H9 (cell line): ENCODE measurements around the gene PCSK6. TPM values are rescaled to one million over a fixed set of nuclear protein-coding genes. Genes with fewer than 3 reads are reported as not detected.

Experiments
- DNase-seq: peaks from one replicate; pipeline ENCODE4 v3.0.0-alpha.2; 2017
- H2AFZ ChIP-seq: one replicate; pipeline ENCODE4 v1.6.1; 2013; ENCODE audit warnings: mild to moderate bottlenecking, low read length, control low read depth, moderate library complexity
- H2AK5ac ChIP-seq: 2 replicates; pipeline ENCODE4 v1.6.1; 2013; ENCODE audit warnings: low read length, control low read depth, mixed read lengths; ENCODE audit not compliant: insufficient read length
- H2BK120ac ChIP-seq: one replicate; pipeline ENCODE4 v1.6.1; 2013; ENCODE audit warnings: low read depth, mild to moderate bottlenecking, low read length, control low read depth, inconsistent platforms; ENCODE audit not compliant: poor library complexity, severe bottlenecking
- H2BK12ac ChIP-seq: 2 replicates; pipeline ENCODE4 v1.6.1; 2013; ENCODE audit warnings: low read length, control low read depth, mixed read lengths, low read depth; ENCODE audit not compliant: insufficient read length
- H2BK15ac ChIP-seq: 2 replicates; pipeline ENCODE4 v1.6.1; 2013; ENCODE audit warnings: low read depth, low read length, control low read depth
- H2BK20ac ChIP-seq: one replicate; pipeline ENCODE4 v1.6.1; 2013; ENCODE audit warnings: low read depth, mild to moderate bottlenecking, low read length, control low read depth, inconsistent platforms; ENCODE audit not compliant: poor library complexity, severe bottlenecking
- H2BK5ac ChIP-seq: 2 replicates; pipeline ENCODE4 v1.6.1; 2013; ENCODE audit warnings: low read length, control low read depth, mixed read lengths; ENCODE audit not compliant: insufficient read length
- H3K14ac ChIP-seq: 2 replicates; pipeline ENCODE4 v1.6.1; 2013; ENCODE audit warnings: low read length, control low read depth; ENCODE audit not compliant: insufficient read depth
- H3K18ac ChIP-seq: 2 replicates; pipeline ENCODE4 v1.6.1; 2013; ENCODE audit warnings: low read depth, mild to moderate bottlenecking, mixed read lengths, low read length, control low read depth; ENCODE audit not compliant: insufficient read length
- H3K23ac ChIP-seq: 2 replicates; pipeline ENCODE4 v1.6.1; 2013; ENCODE audit warnings: low read length, control low read depth, mixed read lengths, low read depth; ENCODE audit not compliant: insufficient read length
- H3K23me2 ChIP-seq: 2 replicates; pipeline ENCODE4 v1.6.1; 2013; ENCODE audit warnings: low read depth, mild to moderate bottlenecking, mixed read lengths, low read length, control low read depth; ENCODE audit not compliant: insufficient read length, poor library complexity, severe bottlenecking
- H3K27ac ChIP-seq: 2 replicates; pipeline ENCODE4 v1.5.1; 2013; ENCODE audit warnings: low read length, control low read depth, mixed read lengths, low read depth; ENCODE audit not compliant: insufficient read length
- H3K27me3 ChIP-seq: 2 replicates; pipeline ENCODE4 v1.6.1; 2013; ENCODE audit warnings: low read length, control low read depth, inconsistent platforms; ENCODE audit not compliant: insufficient read depth
- H3K4ac ChIP-seq: 2 replicates; pipeline ENCODE4 v1.6.1; 2013; ENCODE audit warnings: low read depth, mild to moderate bottlenecking, control low read depth, inconsistent platforms, low read length, moderate library complexity
- H3K4me1 ChIP-seq: 2 replicates; pipeline ENCODE4 v1.6.1; 2013; ENCODE audit warnings: low read length, control low read depth, inconsistent platforms; ENCODE audit not compliant: insufficient read depth
- H3K4me2 ChIP-seq: 2 replicates; pipeline ENCODE4 v1.6.1; 2013; ENCODE audit warnings: low read length, control low read depth, mixed read lengths; ENCODE audit not compliant: insufficient read length, insufficient read depth
- H3K56ac ChIP-seq: 2 replicates; pipeline ENCODE4 v1.6.1; 2013; ENCODE audit warnings: low read depth, mild to moderate bottlenecking, mixed read lengths, low read length, control low read depth; ENCODE audit not compliant: insufficient read length
- H3K79me1 ChIP-seq: 2 replicates; pipeline ENCODE4 v1.6.1; 2013; ENCODE audit warnings: low read depth, mild to moderate bottlenecking, moderate library complexity, low read length, control low read depth, inconsistent platforms; ENCODE audit not compliant: insufficient read depth, poor library complexity, severe bottlenecking
- H3K79me2 ChIP-seq: 2 replicates; pipeline ENCODE4 v1.6.1; 2013; ENCODE audit warnings: low read length, control low read depth, inconsistent platforms; ENCODE audit not compliant: insufficient read depth
- H3K9ac ChIP-seq: 2 replicates; pipeline ENCODE4 v1.6.1; 2013; ENCODE audit warnings: low read length, control low read depth, mixed read lengths; ENCODE audit not compliant: insufficient read length; ENCODE audit errors: extremely low read depth
- H3K9me3 ChIP-seq: one replicate; pipeline ENCODE4 v1.6.1; 2013; ENCODE audit warnings: low read depth, low read length, inconsistent platforms; ENCODE audit not compliant: control insufficient read depth
- H3T11ph ChIP-seq: one replicate; pipeline ENCODE4 v1.6.1; 2013; ENCODE audit warnings: mild to moderate bottlenecking, low read length, control low read depth, inconsistent platforms
- H4K20me1 ChIP-seq: one replicate; pipeline ENCODE4 v1.6.1; 2013; ENCODE audit not compliant: control insufficient read depth, insufficient read length, insufficient read depth
- H4K5ac ChIP-seq: 2 replicates; pipeline ENCODE4 v1.6.1; 2013; ENCODE audit warnings: low read depth, mild to moderate bottlenecking, mixed read lengths, low read length, control low read depth; ENCODE audit not compliant: insufficient read length
- H4K8ac ChIP-seq: replicated peaks from 2 replicates; pipeline ENCODE4 v1.6.1; 2013; ENCODE audit warnings: low read length, control low read depth, mixed read lengths, low read depth; ENCODE audit not compliant: insufficient read length
- H4K91ac ChIP-seq: 2 replicates; pipeline ENCODE4 v1.6.1; 2013; ENCODE audit warnings: low read depth, mild to moderate bottlenecking, moderate library complexity, mixed read lengths, low read length, control low read depth; ENCODE audit not compliant: insufficient read length
- H3K27ac Mint-ChIP-seq, 3 experiments: 2 replicates in 2 of 3; 3 replicates in 1 of 3; pipeline ENCODE4 v1.8.0; 2020 to 2021; ENCODE audit warnings: mixed read lengths in 3 of 3, mild to moderate bottlenecking in 1 of 3, moderate library complexity in 1 of 3
- H3K27me3 Mint-ChIP-seq: 2 replicates; pipeline ENCODE4 v1.8.0; 2021; ENCODE audit warnings: low read depth, mild to moderate bottlenecking, moderate library complexity, mixed read lengths
- H3K36me3 Mint-ChIP-seq, 3 experiments: 2 replicates in 2 of 3; 3 replicates in 1 of 3; pipeline ENCODE4 v1.8.0; 2020 to 2021; ENCODE audit warnings: low read depth in 3 of 3, mixed read lengths in 3 of 3; ENCODE audit not compliant: insufficient read depth in 1 of 3
- H3K4me1 Mint-ChIP-seq, 2 experiments: 2 replicates each; pipeline ENCODE4 v1.8.0; 2020; ENCODE audit warnings: mixed read lengths in 2 of 2
- H3K4me3 Mint-ChIP-seq, 2 experiments: 2 replicates in 1 of 2; 3 replicates in 1 of 2; pipeline ENCODE4 v1.8.0; 2020 to 2021; ENCODE audit warnings: mild to moderate bottlenecking in 2 of 2, mixed read lengths in 2 of 2, moderate library complexity in 1 of 2
- H3K9me3 Mint-ChIP-seq, 2 experiments: 2 replicates in 1 of 2; 3 replicates in 1 of 2; pipeline ENCODE4 v1.8.0; 2020; ENCODE audit warnings: mild to moderate bottlenecking in 2 of 2, mixed read lengths in 2 of 2, moderate library complexity in 1 of 2
- CTCF ChIP-seq: fragments of 200-600 bp; sonication (generic); conservative IDR thresholded peaks from 3 replicates; pipeline ENCODE4 v1.8.0; 2021; ENCODE audit warnings: antibody characterized with exemption, mild to moderate bottlenecking
- WGBS: extraction: QIAGEN DNeasy Blood & Tissue Kit; methylation state at CpG from one replicate; pipeline ENCODE4 v1.1.7; 2013; ENCODE audit warnings: missing lambda C conversion rate, low lambda C conversion rate, mixed read lengths; ENCODE audit not compliant: insufficient read length; ENCODE audit errors: extremely low coverage; 5-methylcytosine and 5-hydroxymethylcytosine counted together
- total RNA-seq: library from RNA; stranded (reverse); gene quantifications from 2 replicates; pipeline ENCODE4 v1.2.1, GENCODE V29; 2021

PCSK6 gene
- total RNA-seq, 1 experiment from 2014 or later = 4.0 TPM

- Histone ChIP-seq H3K9me3 (no peaks in the 10 kb centered on the region), H3K4me1 (no peaks in the 10 kb centered on the region), H3K4ac (no peak overlapping the region), H3T11ph (no peak overlapping the region), H2BK20ac (no peak overlapping the region), H3K79me1 (no peaks in the 10 kb centered on the region), H2AFZ (no peak overlapping the region), H4K5ac (no peak overlapping the region), H3K23me2 (peaks cover 11% of the 10 kb centered on the region), H3K56ac (no peak overlapping the region), H4K8ac (no peak overlapping the region), H3K79me2 (no peaks in the 10 kb centered on the region; the same call in 1 of the 2 replicates), H3K9ac (no peak overlapping the region), H4K91ac (no peak overlapping the region), H4K20me1 (no peaks in the 10 kb centered on the region), H3K23ac (no peak overlapping the region), H2AK5ac (no peak overlapping the region), H3K14ac (no peak overlapping the region), H2BK12ac (no peak overlapping the region), H3K27me3 (no peaks in the 10 kb centered on the region), H3K18ac (no peak overlapping the region), H3K4me2 (no peak overlapping the region), H2BK15ac (no peak overlapping the region), H3K27ac (no peak overlapping the region), H2BK5ac (no peak overlapping the region), H2BK120ac (no peak overlapping the region)
- no peaks in the 10 kb centered on the region for H3K27me3 Mint-ChIP-seq
- no peak overlapping the region for H3K27ac Mint-ChIP-seq
- peaks cover 2 to 7% of the 10 kb centered on the region in 2 experiments for H3K4me1 Mint-ChIP-seq
- H3K9me3 Mint-ChIP-seq = no peaks in the 10 kb centered on the region
- no CpG with 5 or more reads among the region's 5 CpGs for WGBS
- peaks cover 33 to 64% (median 55%) of the 10 kb centered on the region in 3 experiments; a peak in 6 of 7 replicates for H3K36me3 Mint-ChIP-seq
- no peak for DNase-seq
- TF ChIP-seq CTCF = no peak
- H3K4me3 Mint-ChIP-seq = no peak overlapping the region
Measured at GRCh38 chr15:101275018-101275417, 214.5 kb downstream of the PCSK6 start.
